Activated naive CD4-positive, alpha-beta T cell treated with anti-CD3 and anti-CD28 coated beads, Interleukin-2, amount 50 U/mL, for 24 hours (primary cell): ENCODE results near the gene GNS.

Source experiments
- H3K27ac Mint-ChIP-seq: one replicate; pipeline ENCODE4 v1.8.0; 2021; ENCODE audit warnings: mild to moderate bottlenecking, mixed read lengths
- H3K27me3 Mint-ChIP-seq: one replicate; pipeline ENCODE4 v1.8.0; 2021; ENCODE audit warnings: mixed read lengths
- H3K36me3 Mint-ChIP-seq: one replicate; pipeline ENCODE4 v1.8.0; 2021; ENCODE audit warnings: mixed read lengths
- H3K4me1 Mint-ChIP-seq: one replicate; pipeline ENCODE4 v1.8.0; 2021; ENCODE audit warnings: mixed read lengths
- H3K4me3 Mint-ChIP-seq: one replicate; pipeline ENCODE4 v1.8.0; 2021; ENCODE audit warnings: mild to moderate bottlenecking, mixed read lengths
- H3K9me3 Mint-ChIP-seq: one replicate; pipeline ENCODE4 v1.8.0; 2021; ENCODE audit warnings: mixed read lengths

GNS gene

DNA sequence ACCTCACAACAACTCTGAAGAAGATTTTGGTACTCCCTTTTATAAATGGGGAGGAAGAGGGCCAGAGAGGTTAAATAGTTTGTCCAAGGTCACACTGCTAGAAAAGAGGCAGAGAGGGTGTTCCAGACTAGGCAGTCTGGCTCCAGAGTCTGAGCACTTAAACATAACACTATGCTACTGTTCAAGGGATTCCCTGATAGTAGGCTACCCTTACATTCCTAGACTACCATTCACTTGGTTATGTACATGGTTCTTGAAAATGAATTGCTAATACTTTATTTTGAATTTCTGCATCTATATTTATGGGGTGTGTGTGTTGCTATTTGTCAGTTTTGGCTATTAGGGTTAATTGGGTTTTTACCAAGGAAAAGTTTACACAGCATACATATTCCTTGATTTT lies 7.2 kb downstream of the GNS start:
- Mint-ChIP-seq H3K4me3 (no peak overlapping the region), H3K9me3 (no peaks in the 10 kb centered on the region), H3K27ac (no peak overlapping the region), H3K27me3 (no peaks in the 10 kb centered on the region), H3K4me1 (peaks cover 16% of the 10 kb centered on the region), H3K36me3 (peaks cover 8% of the 10 kb centered on the region)

DNA sequence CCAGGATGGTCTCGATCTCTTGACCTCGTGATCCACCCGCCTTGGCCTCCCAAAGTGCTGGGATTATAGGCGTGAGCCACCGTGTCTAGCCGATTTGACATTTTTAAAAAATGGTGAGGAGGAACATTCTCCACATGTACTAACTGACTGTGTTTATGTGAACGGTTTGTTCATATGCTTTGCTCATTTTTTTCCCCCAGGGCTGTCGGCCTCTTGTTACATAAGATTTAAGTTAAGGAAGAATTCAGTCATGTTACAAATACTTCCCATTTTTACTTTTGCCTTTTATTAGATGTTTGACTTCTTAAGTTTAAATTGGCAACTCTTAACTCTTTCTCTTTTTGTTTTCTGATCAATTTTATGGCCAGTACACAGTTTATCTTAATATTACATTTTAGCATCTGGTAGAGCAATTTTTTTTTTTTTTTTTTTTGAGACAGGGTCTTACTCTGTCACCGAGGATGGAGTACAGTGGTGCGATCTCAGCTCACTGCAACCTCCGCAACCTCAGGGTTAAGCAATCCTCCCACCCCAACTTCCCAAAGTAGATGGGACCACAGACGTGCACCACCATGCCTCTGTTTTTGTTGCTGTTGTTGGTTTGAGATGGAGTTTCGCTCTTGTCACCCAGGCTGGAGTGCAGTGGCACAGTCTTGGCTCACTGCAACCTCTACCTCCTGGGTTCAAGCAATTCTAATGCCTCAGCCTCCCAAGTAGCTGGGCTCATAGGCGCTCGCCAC lies 9.6 kb downstream of the GNS start:
- Mint-ChIP-seq H3K9me3 (no peaks in the 10 kb centered on the region), H3K4me1 (peaks cover 5% of the 10 kb centered on the region), H3K27me3 (no peaks in the 10 kb centered on the region), H3K4me3 (no peak overlapping the region), H3K36me3 (peaks cover 10% of the 10 kb centered on the region), H3K27ac (no peak overlapping the region)

DNA sequence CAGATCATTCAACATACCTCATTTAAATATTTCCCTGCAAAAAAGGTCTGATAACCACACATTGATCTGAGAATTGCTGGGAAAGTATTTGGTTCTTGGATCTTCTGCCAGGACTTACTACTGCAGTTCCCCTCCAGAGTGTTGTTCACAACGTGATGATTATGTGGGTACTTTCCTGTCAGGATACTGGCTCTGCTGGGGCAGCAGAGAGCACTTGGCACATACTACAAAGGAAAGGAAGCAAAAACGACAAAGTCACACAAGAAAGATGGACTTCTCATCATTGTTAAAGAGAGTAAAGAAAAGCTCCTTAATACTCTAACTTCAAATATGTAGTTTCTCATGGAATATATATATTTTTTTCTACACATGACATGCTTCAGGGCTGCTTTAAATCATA lies 11.5 kb downstream of the GNS start:
- no peaks in the 10 kb centered on the region for H3K27me3 Mint-ChIP-seq
- H3K4me3 Mint-ChIP-seq, result no peak overlapping the region
- no peaks in the 10 kb centered on the region for H3K9me3 Mint-ChIP-seq
- H3K4me1 Mint-ChIP-seq, result no peaks in the 10 kb centered on the region
- H3K36me3 Mint-ChIP-seq, result peaks cover 13% of the 10 kb centered on the region
- no peak overlapping the region for H3K27ac Mint-ChIP-seq

DNA sequence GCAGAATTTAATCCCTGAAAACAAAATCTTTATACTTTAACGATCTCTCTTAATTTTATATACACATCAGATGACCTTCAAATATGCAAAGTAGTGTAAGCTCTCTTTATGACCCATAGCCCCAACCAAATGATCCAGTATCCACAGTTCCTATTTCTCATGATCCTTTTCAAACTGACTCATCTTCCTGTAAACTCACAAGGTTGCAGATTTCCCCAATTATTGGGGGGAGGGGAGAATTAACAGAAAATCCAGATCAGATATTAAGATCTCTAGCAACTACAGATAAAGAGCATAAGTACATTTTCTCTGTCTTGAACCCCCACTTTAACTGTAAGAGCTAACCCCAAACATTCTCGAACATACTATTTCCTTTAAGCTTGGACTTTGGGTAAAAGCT lies 12.5 kb downstream of the GNS start:
- peaks cover 16% of the 10 kb centered on the region for H3K36me3 Mint-ChIP-seq
- no peak overlapping the region for H3K4me3 Mint-ChIP-seq
- H3K4me1 Mint-ChIP-seq, result no peaks in the 10 kb centered on the region
- no peaks in the 10 kb centered on the region for H3K9me3 Mint-ChIP-seq
- H3K27ac Mint-ChIP-seq, result no peak overlapping the region
- H3K27me3 Mint-ChIP-seq, result no peaks in the 10 kb centered on the region

DNA sequence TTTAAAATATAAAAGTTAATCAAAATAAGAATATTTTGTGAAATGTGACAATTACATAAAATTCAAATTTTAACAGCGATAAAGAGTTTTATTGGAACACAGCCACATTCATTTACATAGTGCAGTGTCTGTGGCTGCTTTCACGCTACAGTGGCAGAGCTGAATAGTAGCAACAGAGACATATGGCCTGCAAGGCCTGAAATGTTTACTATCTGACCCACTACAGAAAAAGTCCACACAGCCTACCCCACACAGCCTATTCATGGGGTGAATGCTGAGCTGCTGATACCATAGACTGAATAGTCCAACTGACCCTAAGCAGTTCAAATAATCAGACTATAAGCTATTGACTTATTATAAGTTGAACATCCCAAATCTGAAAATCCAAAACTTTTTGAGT lies 13.2 kb downstream of the GNS start:
- Mint-ChIP-seq H3K36me3 (peaks cover 19% of the 10 kb centered on the region), H3K4me3 (no peak overlapping the region), H3K4me1 (no peaks in the 10 kb centered on the region), H3K27me3 (no peaks in the 10 kb centered on the region), H3K27ac (no peak overlapping the region), H3K9me3 (no peaks in the 10 kb centered on the region)

DNA sequence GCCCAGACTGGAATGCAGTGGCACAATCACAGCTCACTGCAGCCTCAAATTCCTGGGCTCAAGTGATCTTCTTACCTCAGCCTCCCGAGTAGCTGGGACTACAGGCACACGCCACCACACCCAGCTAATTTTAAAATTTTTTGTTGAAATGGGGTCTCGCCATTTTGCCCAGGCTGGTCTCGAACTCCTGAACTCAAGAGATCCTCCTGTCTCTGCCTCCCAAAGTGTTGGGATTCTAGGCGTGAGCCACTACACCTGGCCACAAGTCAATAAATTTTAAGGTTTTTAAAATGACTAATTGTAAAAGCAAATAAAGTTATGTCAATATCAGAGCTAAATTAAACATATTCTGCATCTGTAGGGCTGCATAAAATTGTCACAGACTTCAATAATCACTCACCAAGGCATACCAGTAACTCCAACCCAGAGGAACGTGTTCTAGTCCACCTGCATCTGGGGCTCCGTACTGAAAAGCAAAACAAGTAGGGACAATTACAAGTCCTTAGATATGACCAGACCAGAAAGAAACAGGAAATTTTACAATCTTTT lies 13.9 kb downstream of the GNS start:
- Mint-ChIP-seq H3K27ac (no peak overlapping the region), H3K36me3 (peaks cover 22% of the 10 kb centered on the region), H3K27me3 (no peaks in the 10 kb centered on the region), H3K9me3 (no peaks in the 10 kb centered on the region), H3K4me3 (no peak overlapping the region), H3K4me1 (no peaks in the 10 kb centered on the region)

DNA sequence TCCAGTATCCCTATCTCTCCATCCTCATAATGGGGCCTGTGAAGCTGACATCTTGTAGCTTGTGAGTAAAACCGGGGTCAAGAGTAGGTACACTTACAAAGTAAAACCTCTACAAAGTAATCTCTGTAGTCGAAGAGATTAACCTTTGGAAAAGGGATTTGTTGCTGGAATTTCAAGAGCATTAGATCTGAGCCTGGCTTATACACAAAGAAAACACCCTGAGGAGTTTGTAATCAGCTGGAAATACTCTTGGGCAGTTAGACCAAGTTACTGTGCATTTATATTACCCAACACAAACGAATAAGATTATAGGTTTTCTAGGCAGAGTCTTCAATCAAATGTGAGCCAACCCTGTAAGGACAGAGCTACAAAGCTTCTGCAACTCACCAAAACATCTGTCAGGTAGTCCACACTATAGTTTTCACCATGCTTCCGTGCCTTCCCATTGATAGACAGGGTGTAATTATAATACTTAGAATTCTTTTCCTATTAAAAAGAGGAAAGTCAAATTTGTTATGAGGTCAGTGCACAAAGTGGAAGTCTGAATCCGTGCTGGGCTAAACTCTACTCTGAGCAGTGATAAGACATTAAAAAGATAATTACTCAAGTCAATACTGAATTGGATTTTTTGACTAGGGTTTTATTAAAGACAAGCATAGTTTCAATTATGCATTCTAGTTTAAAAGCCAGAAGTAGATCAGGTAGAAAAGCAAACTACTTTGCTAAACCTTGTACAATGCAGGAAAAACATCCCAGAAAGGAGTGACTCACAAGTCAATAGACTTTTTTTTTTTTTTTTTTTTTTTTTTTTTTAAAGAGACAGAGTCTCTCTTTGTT lies 14.6 kb downstream of the GNS start:
- peaks cover 22% of the 10 kb centered on the region for H3K36me3 Mint-ChIP-seq
- H3K27me3 Mint-ChIP-seq, result no peaks in the 10 kb centered on the region
- H3K27ac Mint-ChIP-seq, result no peak overlapping the region
- no peaks in the 10 kb centered on the region for H3K9me3 Mint-ChIP-seq
- H3K4me3 Mint-ChIP-seq, result no peak overlapping the region
- H3K4me1 Mint-ChIP-seq, result no peaks in the 10 kb centered on the region

DNA sequence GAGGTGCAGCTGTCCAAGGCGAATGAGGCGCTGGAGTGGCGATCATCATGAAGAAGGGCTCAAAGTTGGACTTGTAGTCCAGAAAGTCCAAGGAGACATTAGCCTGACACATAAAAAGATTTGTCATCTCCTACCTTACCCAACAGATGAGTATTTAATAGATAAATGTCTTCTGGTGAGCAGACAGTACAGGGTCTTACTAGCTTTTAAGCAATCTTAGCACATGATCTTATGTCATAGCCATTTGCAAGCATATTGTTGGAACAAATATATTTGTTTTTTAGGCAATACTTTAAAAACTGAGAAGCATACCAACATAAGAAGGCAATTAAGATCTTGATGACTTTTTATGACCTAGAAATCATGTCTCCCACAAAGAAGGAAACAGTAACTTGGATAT lies 16.0 kb downstream of the GNS start:
- Mint-ChIP-seq H3K9me3 (no peaks in the 10 kb centered on the region), H3K36me3 (peaks cover 30% of the 10 kb centered on the region), H3K27me3 (no peaks in the 10 kb centered on the region), H3K27ac (peak overlapping the region; percentile 14), H3K4me3 (no peak overlapping the region), H3K4me1 (peaks cover 8% of the 10 kb centered on the region)

DNA sequence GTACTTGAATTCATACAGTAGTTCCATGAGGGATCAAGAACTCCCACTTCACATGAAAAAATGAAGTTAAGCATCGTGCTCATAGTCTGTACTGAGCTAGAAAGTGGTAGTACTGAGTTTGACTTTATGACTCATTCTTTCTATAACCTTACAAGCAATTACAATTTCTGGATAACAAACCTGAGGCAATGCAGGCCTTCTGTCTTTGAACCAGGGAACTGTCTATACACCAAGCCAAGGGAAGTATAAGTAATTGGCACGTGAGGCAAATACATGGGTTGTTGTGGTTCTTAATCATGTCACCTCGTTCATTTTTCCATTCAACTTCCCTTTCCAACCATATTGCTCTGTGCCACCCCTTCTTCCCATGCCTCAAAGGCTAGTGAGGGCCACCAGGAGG lies 16.8 kb downstream of the GNS start:
- no peak overlapping the region for H3K27ac Mint-ChIP-seq

DNA sequence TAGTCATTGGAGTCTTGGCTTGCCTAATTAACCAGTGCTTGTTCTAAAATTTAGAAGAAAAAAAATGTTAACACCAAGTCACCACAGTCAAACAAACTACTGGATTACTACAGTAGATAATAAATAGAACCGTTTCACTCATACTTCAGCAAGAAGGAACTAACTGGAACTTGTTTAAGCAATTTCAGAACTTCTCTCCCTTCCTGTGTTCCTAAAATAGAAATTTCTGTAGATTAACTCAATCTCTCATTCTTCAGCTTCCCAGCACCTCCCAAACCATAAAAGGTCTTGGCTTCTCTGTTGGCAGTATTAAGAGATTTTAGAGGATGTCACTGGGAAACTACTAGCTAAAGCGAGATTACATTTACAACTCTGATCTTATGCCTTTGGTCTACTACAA lies 18.6 kb downstream of the GNS start:
- Mint-ChIP-seq H3K4me1 (peaks cover 23% of the 10 kb centered on the region), H3K4me3 (no peak overlapping the region), H3K27me3 (no peaks in the 10 kb centered on the region), H3K36me3 (peaks cover 39% of the 10 kb centered on the region), H3K27ac (no peak overlapping the region), H3K9me3 (no peaks in the 10 kb centered on the region)

More for the DNA sequence above, 16.8 kb downstream of the GNS start:
- H3K27me3 Mint-ChIP-seq, result no peaks in the 10 kb centered on the region
- no peaks in the 10 kb centered on the region for H3K9me3 Mint-ChIP-seq
- H3K4me1 Mint-ChIP-seq, result peaks cover 16% of the 10 kb centered on the region
- H3K36me3 Mint-ChIP-seq, result peaks cover 34% of the 10 kb centered on the region
- H3K4me3 Mint-ChIP-seq, result no peak overlapping the region

DNA sequence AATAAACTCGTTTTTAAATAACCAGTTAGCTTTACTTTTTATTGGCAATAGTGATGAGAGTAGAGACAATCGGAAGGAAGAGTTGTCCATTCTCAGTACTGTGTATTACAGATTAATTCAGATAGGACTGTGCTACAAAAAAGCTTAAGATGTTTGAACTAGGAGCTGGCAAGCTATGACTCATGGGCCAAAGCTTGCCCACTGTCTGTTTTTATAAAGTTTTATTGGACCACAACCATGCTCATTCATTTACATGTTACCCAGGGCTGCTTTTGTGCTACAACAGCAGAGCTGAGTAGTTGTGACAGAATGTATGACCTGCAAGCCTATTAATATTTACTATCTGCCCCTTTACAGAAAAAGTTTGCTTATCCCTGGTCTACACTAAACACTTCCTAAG lies 19.4 kb downstream of the GNS start:
- no peaks in the 10 kb centered on the region for H3K27me3 Mint-ChIP-seq
- peaks cover 23% of the 10 kb centered on the region for H3K4me1 Mint-ChIP-seq
- peaks cover 39% of the 10 kb centered on the region for H3K36me3 Mint-ChIP-seq
- no peak overlapping the region for H3K27ac Mint-ChIP-seq
- no peak overlapping the region for H3K4me3 Mint-ChIP-seq
- H3K9me3 Mint-ChIP-seq, result no peaks in the 10 kb centered on the region

DNA sequence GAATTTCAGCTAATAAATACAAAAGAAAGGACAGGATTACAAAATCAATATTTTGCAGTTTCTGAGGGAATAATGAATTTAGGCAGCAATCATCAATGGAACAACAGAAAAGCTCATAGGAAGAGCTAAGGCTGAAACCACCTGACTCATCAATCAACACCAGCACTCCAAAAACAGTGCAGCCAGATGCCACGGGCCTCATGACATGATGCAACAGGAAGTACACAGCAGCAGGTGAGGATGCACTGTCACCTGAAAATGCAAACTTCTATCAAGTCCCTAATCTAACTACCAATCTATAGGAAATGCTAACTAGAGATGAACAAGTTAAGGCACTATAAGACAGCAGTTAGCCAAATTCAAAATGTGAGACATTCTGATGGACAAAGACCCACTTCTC lies 21.7 kb downstream of the GNS start:
- Mint-ChIP-seq H3K9me3 (no peaks in the 10 kb centered on the region), H3K4me1 (peaks cover 23% of the 10 kb centered on the region), H3K27ac (peak overlapping the region; percentile 77), H3K36me3 (peaks cover 35% of the 10 kb centered on the region), H3K27me3 (no peaks in the 10 kb centered on the region), H3K4me3 (peak overlapping the region; percentile 4)

DNA sequence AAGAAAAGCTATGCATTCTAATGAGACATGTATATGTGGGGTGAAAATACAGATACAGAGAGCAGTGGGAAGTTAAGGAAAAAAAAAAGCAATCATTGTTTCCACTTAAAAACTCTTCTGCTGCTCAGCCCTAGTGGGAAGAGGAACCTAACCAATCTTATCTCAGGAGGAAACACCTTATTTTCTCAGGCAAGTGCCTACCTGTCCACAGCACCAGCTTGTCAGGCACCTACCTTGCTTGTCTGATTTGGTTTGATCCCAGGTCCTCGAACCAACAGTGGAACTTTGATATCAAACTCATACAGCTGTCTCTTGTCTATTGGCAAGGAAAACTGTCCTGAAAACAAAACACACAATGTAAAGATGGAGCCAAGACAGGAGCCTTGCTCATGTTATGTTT lies 22.4 kb downstream of the GNS start:
- no peaks in the 10 kb centered on the region for H3K9me3 Mint-ChIP-seq
- no peak overlapping the region for H3K27ac Mint-ChIP-seq
- H3K36me3 Mint-ChIP-seq, result peaks cover 32% of the 10 kb centered on the region
- peaks cover 23% of the 10 kb centered on the region for H3K4me1 Mint-ChIP-seq
- no peaks in the 10 kb centered on the region for H3K27me3 Mint-ChIP-seq
- H3K4me3 Mint-ChIP-seq, result no peak overlapping the region

DNA sequence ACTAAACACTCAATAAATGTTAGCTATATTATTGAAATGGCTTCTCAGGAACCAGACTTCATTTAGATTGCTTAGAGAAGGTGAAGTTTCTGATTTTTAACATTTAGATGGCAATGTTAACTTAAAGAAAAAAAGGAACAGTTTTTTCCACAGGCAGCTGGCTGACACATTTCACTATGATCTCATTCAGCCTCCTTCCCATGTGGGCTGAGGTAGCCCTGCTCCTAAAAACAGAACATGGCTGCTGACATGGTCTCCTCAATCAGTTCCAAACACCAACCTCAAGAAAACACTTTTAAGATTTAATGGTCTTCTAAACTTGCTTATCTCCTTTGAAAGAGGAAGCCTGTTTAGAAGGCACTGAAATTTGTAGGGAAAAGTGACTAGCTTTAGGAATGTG lies 23.8 kb downstream of the GNS start:
- no peaks in the 10 kb centered on the region for H3K27me3 Mint-ChIP-seq
- peaks cover 34% of the 10 kb centered on the region for H3K4me1 Mint-ChIP-seq
- peaks cover 32% of the 10 kb centered on the region for H3K36me3 Mint-ChIP-seq
- no peak overlapping the region for H3K27ac Mint-ChIP-seq
- no peaks in the 10 kb centered on the region for H3K9me3 Mint-ChIP-seq
- no peak overlapping the region for H3K4me3 Mint-ChIP-seq

DNA sequence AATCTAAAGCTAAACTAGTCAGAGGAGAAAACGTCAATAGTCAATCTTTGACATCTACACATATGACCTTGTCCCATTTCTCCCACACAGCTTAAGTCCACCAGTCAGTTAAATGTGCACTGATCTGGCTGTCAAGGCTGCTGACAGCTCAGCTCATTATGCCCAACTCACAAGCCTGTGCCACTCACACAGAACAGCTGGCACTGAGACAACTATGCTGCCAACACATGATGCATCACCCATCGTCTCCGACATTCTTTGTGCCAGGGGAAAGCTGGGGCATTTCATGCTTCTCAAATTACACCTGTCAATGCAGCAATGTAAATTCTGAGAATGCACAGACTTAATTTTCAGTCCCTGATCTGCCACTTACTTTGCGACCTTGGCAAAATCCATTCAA lies 25.3 kb downstream of the GNS start:
- no peaks in the 10 kb centered on the region for H3K9me3 Mint-ChIP-seq
- H3K4me1 Mint-ChIP-seq, result peaks cover 37% of the 10 kb centered on the region
- peaks cover 26% of the 10 kb centered on the region for H3K36me3 Mint-ChIP-seq
- H3K27ac Mint-ChIP-seq, result no peak overlapping the region
- H3K27me3 Mint-ChIP-seq, result no peaks in the 10 kb centered on the region
- H3K4me3 Mint-ChIP-seq, result no peak overlapping the region

DNA sequence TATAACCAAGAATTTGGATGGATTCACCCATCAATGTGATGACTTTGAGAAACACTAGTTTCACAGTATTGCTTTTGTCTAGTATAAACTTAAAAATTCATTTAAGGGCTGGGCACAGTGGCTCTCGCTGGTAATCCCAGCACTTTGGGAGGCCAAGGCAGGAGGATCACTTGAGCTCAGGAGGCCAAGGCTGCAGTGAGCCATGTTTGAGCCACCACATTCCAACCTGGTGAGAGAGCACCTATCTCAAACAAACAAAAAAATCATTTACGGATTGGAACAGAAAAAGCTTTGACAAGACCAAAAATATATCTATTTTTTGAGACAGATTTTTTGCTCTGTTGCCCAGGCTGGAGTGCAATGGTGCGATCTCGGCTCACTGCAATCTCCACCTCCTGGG lies 27.5 kb downstream of the GNS start:
- Mint-ChIP-seq H3K27ac (no peak overlapping the region), H3K27me3 (no peaks in the 10 kb centered on the region), H3K9me3 (no peaks in the 10 kb centered on the region), H3K36me3 (peaks cover 24% of the 10 kb centered on the region), H3K4me1 (peaks cover 19% of the 10 kb centered on the region), H3K4me3 (no peak overlapping the region)
